HG02610 (cell line): ENCODE data around the gene PSAPL1.

Source experiments
- ATAC-seq: cut with Tn5 transposase; IDR thresholded peaks from one replicate; pipeline ENCODE4 v1.9.1; 2021; ENCODE audit warnings: mild to moderate bottlenecking, moderate library complexity; ENCODE audit not compliant: unreplicated experiment

PSAPL1 gene

DNA sequence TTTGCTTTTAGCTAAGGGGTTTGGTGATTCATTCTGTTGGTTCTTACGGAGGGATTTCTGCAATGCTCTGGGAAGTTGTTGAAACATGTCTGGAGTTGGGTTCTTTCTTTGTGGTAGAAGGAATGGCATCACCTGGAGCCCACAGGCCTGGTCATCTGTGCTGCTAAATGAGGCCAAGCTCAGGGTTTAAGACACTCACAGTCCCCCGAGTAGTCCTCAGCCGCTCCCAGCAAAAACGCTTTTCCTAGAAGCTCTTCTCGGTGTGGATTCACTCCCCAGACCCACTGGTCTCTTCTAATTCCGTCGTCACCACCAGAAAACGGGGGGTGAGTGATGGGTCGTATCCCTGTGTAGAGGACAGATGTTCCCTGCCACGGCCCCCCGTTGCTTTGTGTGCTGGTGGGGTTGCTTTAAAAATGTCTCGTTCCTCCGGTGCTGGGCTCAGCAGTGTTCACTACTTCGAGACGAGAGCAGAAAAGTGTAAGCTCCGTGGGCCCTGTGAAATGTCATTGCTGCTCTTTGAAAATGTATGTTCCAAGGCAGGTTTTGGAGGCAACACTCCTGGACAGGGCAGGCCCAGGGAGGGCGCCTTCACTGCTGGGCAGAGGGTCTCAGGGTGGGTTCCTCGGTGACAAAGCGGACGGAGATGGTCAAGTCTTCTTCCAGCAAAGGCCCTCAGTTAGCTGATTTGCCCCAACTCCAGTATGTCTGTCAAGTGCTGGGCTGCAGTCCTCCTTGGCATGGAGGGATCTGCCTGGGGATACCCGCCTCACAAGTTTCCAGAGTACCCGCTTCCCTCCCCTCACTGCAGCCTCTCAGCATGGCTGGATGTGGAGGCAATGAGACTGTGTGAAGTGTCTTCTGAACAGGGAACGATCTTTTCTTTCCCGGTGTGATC lies 37.3 kb downstream of the PSAPL1 start:
- ATAC-seq = no peak

DNA sequence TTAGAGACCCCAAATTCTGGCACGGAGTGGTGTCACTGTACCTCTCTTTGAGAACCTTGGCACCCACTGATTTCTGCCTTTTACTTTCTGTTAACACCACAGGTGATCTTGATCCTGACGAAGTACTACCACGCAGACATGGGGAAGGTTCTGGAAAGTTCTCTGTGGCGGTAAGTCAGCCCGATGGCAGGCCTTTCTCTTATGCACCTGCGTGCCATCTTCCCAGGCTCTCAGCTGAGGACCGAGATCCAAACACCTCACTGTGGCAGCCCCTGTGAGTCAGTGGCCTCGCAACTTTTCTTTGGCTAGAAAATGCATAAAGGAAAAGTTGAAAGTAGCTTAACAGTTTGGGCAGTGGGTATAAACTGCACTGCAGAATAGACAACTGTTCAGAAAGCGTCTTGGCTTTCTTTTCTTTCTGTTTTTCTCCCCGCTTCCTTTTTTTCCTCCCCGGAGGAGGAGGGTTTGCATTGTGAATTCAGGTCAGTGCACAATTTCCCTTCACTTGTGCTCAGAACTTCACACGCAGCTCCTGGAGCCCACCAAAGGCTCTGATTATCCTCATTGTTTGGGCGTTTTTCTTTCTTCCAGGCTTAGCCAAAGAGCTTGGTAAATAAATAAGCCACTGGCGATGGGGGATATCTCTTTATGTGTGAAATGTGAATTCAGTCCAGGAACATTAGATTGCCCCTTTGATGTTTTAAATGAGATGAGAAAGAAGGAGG lies 38.4 kb downstream of the PSAPL1 start:
- no peak for ATAC-seq

DNA sequence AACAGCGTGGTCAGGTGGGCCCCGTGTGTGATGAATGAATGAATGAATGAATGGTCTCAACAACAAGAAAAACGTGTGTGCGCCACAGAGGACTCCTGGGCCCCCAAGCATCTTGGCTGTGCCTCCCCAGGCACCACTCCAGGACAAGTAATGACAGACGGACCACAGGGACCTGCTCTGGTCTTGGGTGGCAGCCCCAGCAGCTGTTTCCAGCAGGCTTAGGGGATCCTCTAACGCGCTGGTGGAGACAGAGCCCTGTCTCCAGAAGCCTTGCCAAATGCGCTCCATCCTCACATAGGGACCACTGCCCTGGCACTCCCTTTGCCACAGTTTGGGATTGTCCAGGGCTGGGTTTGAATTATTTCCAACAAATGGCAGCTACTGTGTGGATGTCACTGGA lies 39.1 kb downstream of the PSAPL1 start:
- ATAC-seq = no peak

DNA sequence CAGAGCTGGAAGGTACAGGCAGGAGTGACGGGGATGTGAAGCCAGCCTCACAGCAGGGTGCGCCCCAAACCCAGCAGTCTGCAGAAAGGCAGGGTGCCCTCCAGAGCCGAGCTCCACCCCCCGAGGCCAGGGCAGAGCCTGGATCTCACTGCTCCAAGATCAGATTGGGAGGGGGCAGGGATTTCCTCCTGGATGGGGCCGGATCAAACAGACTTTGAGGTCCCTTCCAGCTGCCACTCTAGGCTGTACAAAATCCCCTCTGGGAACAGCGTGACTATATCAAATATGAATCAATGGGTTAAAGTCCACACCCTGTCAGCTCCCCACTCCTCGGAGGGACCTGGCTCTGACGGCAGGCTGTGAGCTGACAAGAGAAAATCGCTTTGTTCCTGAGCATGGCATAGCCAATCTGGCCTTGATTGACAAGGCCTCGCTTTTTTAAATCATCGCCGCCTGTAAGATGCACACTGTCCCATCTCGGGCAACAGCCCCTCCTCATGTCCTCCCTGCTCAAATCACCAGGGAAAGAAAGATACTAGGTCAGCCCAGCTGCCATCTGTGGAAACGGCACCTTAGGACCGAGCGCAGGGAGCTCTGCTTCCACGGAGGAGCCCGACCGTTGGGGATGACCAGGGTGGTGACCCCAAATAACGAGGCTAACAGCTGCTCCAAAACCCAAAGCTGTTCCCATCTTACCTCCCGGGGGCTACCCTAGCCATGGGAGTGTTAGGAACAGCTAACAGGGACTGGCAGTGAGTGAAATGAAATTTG lies 39.9 kb downstream of the PSAPL1 start:
- ATAC-seq = no peak

DNA sequence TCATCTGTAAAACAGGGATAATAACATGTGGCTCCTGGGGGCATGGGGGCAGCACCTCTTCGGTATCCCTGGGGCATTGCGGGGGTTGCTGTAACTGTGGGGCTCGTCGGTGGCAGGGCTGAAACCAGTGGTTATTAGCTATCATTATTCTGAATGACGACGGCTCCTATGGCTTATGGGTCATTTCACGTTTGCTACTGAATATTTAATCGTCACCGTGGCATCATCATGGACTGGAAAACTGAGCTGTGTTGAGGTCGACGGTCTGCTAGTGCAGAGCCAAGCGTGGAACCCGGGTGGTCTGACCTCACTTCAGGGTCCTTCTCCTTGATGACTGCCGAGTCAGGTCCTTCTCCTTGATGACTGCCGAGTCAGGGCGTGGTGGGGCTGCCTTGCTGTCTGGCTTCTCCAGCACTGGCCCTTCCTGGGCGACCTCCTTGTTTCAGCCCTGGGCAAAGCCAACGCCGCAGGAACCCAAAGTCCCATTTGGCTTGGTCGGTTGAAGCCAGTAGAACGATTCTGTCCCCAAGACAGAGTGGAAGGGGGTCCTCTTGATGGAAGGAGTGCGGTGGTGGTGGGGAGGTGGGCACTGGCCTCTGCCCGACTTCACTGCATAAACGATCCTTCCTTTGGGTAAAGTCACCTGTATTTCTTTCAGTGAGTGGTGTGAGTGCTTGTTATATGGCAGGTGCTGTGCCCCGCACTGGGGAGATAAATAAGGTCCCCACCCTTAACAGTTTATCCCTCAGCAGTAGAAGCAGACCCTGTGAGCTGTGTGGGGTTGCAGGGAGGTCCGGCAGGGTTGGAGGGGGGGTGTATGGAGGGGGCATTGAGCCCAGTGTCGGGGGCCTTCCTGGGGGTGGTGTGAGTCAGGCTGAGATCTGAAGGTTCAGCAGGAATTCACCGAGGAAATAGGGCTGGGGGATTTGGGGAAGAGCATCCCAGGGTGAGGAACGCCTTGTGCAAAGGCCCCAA lies 40.8 kb downstream of the PSAPL1 start:
- ATAC-seq = no peak

DNA sequence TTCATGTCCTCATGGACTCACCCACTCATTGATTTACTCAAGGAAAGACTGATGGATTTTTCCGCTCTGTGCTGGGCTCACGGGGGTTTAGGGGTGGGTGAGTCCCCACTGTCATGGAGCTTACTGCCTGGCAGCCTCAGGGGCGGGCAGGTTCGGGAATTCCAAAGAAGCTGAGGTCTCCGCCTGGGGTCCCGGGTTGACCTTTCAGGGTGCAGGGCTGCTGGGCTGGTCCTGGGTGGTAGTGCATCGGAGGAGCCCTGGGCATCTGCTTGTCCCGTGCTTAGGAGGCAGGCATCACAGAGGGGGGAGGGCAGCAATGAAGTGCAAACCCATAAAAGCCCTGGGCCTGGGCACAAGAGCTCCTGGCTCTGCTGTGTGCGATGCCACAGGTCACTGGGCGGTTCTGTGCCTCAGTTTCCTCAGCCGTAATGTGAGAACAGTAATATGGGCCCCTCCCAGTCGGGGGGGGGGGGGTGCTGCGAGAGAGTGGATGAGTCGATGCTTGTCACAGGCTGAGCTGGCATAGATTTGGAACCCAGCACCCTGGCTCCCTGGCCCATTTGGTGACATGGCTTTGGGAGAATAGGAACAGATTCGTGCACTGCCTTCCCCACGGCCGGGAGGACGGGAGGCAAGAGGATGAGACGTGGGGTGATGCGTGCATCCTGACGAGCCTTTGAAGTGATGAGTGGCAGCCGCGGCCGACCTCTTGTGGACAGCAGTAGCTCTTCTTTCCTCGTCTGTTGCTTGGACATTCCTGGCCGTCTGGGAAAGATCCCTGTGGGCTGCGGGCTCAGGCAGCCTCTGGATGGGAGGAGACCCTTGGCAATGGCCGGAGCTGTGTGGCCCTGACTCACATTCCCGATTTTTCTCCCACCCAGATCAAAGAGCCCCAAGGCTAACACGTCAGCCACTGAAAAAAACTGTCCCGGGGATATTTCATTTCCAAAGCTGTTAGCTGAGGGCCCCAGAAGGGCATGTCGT lies 42.0 kb downstream of the PSAPL1 start:
- ATAC-seq = no peak

DNA sequence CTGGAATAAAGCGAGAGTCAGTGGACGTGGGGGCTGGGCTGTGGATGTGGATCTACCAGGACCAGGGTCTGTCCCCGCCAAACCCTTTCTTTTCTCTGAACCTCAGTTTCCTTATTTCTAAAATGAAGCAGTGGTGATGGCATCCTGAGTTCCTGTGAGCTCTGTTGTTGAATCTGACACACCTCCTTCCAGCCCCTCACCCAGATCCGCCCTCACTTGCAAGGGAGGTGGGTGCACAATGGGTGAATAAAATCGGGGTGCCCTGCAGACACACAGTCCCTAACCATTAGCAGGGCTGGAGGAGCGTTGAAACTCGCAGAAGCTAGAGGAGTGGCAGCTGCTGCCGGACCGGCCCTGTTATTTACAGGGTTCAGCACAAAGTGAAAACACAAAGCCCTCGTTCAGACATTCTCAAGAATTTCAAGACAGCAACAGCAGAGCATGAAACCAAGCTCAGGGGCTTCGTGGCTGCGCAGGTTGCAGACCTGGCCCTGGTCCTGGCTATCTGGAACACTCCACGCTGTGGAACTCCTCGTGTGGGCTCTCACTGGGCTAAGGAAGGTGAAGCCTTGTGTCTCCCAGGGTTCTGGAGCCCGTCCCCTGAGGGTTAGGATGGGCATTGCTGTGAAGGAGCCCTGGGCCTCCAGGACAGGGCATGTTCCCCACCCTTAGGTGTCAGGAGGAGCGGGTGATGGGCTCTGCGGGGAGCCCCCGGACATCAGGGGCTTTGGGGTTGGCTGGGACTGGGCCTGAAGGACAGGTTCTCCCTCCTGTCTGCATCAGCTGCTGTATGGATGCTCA lies 42.9 kb downstream of the PSAPL1 start:
- ATAC-seq = no peak

DNA sequence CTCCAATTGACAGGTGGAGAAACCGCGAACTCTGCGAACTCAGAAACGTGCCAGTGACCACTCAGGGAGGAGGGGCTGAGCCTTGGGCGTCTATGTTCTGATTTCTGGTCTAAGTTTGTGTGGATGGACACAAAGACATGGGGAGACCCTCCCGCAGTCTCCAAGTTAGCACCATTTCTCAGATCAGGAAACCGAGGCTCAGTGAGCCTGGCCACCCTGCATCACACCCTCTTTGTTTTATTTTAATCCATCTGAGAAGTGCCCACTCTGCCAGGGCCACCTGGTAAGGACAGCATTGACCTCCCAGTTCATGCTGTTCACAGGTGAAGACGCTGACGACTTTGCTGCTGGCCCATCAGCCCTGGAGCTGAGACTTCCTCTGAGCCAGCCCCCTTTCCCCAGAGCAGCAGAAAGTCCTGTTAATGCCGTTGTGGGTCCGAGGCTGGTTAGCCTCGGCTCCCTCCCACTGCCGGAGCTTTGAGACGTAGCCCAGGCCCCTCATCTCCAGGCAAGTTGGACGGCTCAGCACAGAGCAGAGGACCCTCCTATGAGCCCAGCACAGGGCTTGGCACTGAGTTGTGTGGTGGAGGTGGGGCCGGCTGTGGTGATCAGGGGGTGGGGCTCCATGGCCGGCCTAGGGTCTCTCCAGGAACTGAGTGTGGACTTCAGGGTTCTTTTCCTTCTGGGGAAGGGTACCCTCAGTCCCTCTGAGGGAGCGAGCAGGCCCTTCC lies 43.7 kb downstream of the PSAPL1 start:
- no peak for ATAC-seq

DNA sequence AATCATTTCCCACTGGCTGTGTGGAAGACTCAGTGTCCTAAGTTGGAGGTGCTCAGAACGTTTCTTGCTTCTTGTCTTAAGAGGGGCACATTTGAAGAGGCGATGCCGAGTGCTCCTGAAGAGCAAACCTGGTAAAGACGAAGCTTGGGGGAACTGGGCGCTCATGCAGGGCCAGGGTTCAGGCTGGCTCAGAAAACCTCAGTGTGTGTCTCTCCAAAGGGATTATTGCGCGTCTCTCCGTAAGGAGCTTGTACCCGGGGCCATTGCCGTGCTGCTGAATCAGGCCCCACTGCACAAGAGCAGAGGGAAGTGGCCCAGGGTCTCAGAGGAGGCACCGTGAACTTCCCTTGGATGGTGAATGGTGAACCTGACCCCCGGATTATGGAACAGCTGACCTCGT lies 44.4 kb downstream of the PSAPL1 start:
- no peak for ATAC-seq

DNA sequence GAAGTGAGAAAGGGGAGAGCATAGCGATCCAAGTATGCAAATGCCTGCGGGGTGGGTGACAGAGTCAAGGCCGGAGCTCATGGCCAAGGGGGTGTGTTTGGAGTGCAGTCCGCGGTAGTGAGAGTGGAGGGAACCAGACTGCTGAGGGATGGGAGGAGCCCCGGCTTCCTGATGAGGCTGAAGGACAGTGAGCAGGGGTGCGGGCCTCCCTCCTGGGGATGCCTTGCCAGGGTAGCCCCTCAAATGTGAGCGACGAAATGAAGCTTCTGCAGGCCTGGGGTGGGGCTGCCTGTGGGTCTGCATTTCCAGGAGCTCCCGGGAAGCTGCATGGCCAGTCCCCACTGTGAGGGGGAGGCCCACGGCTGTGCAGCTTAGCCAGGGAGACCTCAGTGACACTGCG lies 45.0 kb downstream of the PSAPL1 start:
- no peak for ATAC-seq

DNA sequence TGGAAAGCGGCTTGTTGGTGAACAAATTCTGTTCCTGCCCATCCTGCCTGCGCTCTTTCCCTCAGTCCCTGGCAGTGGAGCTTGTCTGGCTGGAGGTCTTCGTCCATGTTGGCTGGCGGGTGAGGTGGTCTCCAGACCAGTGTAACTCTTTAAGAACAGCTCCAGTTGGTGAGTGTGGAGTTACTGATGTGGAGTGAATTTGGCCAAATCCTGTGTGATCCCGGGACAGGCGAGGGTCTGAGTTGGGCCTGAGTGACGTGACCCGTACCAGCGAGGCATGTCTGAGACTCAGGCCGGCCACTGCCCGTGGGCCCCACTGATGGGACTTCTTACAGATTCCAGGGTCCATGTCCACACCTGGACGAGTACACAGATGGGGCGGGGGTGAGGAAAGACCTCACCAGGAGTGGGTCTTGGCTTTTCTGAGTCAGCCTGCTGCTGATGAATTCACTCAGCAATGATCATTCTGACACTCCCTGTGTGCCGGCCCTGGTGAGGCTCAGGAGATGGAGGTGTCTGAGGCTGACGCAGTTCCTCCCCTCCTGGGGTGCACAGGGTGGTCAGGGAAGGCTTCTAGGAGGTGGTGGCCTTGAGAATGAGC lies 45.5 kb downstream of the PSAPL1 start:
- ATAC-seq = no peak

DNA sequence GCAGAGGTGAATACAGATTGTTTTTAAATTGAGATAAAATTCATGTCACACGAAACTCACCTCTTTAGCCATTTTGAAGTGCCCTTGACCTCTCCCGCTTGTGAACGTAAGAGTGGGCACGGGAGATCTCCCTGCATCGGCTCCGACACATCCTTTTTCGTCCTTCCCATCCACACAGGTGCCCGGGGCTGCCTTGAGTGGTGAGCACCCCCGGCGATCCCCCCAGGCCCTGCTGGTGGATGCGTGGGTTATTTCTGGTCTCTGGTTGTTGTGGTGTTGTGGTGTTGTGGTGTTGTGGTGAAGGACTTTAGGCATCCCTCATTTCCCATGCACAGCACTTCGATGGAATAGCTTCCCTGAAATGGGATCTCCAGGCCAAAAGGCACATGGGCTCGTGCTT lies 46.1 kb downstream of the PSAPL1 start:
- ATAC-seq = no peak

DNA sequence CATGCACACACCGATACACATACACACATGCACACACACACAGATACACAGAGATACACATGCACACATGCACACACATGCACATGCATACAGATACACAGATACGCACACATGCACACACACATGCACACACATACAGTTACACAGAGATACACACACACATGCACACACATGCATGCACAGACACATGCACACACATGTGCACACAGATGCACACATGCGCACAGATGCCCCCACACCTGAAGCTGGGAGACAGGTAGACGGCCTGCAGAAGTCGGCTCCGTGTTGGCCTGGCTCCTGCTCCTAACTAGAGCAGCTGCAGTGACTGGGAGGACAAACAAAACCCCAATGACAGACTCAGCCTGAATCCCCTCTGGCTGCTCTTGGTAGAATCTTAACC lies 46.8 kb downstream of the PSAPL1 start:
- ATAC-seq = no peak

DNA sequence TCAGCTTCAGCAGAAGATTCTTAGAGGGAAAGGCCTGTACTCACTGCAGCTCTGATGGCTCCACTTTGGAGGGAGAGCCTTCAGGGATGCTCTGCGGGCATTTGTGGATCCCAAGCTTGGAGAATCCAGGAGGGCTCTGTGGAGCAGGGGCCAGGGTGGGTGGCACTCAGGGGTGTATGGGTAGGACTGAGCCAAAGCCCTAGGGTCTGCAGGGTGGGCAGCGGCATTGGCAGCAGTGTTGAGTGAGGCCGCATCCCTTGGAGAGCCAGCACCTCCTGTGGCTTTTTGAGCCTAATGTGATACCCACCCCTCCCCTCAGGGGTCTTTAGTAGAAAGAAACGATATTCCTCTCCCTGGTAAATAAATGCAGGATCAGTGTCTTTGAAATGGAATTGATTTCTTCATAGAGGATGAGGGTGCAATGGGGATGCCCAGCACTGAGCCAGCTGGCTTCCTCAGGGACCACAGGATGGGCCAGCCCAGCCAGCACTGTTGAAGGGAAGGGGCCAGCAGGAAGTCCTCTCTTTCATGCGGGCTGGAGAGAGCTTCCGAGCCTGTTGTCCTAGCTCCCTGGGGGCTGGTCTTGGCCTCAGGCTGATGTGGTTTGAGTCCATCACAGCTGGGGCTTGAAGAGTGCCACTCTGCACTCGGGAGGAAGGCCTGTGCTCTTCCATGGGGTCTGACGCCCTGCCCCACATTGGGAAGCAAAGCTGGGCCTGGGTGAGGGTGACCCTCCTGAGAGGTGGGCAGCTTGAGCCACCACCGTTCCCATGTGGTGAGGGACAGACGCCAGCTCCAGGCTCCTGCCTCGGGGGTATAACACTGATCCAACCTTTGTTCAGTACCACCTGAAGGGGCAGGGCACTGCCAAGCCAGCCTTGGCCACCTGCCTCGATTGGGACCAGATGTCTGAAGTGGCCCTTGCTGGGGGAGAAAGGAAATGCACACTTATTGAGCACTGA lies 49.5 kb downstream of the PSAPL1 start:
- ATAC-seq = no peak

DNA sequence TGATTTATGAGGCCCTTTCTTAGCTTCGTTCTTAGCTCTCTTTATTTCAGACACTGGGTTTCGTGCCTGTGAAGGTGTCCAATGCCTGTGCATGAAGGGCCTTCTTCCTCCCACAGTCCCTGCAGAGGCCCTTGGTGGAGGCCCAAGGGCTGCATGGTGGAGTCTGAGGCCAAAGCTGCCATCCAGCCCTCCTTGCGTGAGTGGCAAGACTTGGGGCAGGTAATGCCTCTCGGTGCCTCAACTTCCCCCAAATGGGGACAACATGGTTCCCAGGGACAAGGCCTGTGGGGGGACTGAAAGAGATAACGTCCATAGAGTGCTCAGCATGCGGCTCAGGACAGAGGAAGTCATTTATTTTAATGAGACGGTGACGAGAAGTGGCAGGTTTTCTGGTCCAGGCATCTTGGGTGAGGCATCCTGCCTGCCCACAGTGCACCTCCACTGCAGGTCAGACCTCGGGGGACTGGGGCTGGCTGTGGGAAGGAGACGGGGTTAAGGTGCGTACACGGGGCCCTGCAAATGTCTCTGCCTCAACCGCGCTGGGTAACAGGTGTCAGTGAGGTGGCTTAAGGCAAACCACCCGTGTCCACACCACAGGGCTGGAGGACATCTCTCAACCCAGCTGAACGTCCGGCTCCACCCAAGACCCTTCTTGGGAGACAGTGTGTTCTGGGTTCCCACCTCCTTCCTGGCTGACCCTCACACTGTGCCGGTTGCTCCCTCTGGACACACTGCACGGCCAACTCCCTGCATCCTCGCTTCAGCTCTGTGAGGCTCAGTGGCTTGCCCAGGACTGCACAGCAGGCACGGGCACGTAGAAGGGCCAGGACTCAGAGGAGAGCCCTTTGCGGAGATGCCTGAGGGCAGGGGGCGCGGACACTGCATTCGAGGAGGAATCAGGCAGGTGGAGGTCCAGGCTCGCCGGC lies 50.5 kb downstream of the PSAPL1 start:
- no peak for ATAC-seq
